Esophagus muscularis mucosa (tissue), 4 donors: Measurements from ENCODE around the gene ZKSCAN1. TPM values are rescaled to one million over a fixed set of nuclear protein-coding genes. Genes with fewer than 3 reads are reported as not detected.
A peak's percentile ranks its signal among the peaks of the same experiment; 100 is the strongest.

Source experiments
- DNase-seq: peaks from one replicate; pipeline ENCODE4 v3.0.0-alpha.2; 2017; ENCODE audit errors: extremely low spot score
- H3K27ac ChIP-seq, 4 donors: fragments of 200-600 bp; sonication (generic); replicated peaks in 1 of 4; 1 replicate in 3 of 4; 2 replicates in 1 of 4; pipeline ENCODE4 v1.5.1; 2016 to 2019; ENCODE audit warnings: mild to moderate bottlenecking in 1 of 4
- H3K27me3 ChIP-seq, 4 donors: fragments of 200-600 bp; sonication (generic); one replicate each; pipeline versions ENCODE4 v1.5.1 to v1.6.0; 2016 to 2019
- H3K36me3 ChIP-seq, 4 donors: fragments of 200-600 bp; sonication (generic); one replicate each; pipeline ENCODE4 v1.5.1; 2016 to 2019
- H3K4me1 ChIP-seq, 4 donors: fragments of 200-600 bp; sonication (generic); one replicate each; pipeline ENCODE4 v1.5.1; 2016 to 2019
- H3K4me3 ChIP-seq, 4 donors: fragments of 200-600 bp; sonication (generic); 1 replicate in 2 of 4; 2 replicates in 2 of 4; pipeline ENCODE4 v1.5.1; 2016 to 2019; ENCODE audit warnings: mild to moderate bottlenecking in 4 of 4, moderate library complexity in 1 of 4
- H3K9me3 ChIP-seq, 4 donors: fragments of 200-600 bp; sonication (generic); 1 replicate in 3 of 4; 2 replicates in 1 of 4; pipeline ENCODE4 v1.5.1; 2016 to 2019
- EP300 ChIP-seq: sonication (generic); formaldehyde crosslinking; IDR thresholded peaks from one replicate; pipeline ENCODE4 v1.6.1; 2017; ENCODE audit warnings: antibody characterized with exemption
- POLR2A ChIP-seq: fragments of 450-650 bp; IDR thresholded peaks from one replicate; pipeline ENCODE4 v1.6.1; 2017; ENCODE audit warnings: antibody characterized with exemption, moderate library complexity, mild to moderate bottlenecking, low read depth
- POLR2AphosphoS5 ChIP-seq, 2 donors: sonication (generic); formaldehyde crosslinking; IDR thresholded peaks; one replicate each; pipeline ENCODE4 v1.6.1; 2017; ENCODE audit warnings: antibody characterized with exemption in 2 of 2
- WGBS: methylation state at CpG from one replicate; pipeline ENCODE4 v1.1.5; 2018; 5-methylcytosine and 5-hydroxymethylcytosine counted together
- intact Hi-C: fragments of 100-400 bp; cut with DNase I; formaldehyde crosslinking; loops from one replicate; pipeline ENCODE4 v1.15.1; 2023
- total RNA-seq, 4 donors: library from RNA; depleted of rRNA; stranded (reverse); fragments of >200 nt; gene quantifications; one replicate each; pipeline versions ENCODE4 v1.1.0 to v1.2.1, GENCODE V29; 2016
- TF ChIP-seq, protein P1 (sequence below), 3 experiments: fragments of 200-600 bp in 2 of 3; fragments of 450-650 bp in 1 of 3; sonication (generic) in 2 of 3; IDR thresholded peaks; one replicate each; pipeline ENCODE4 v1.5.1; 2017 to 2019; ENCODE audit warnings: antibody characterized with exemption in 3 of 3, mild to moderate bottlenecking in 2 of 3, moderate library complexity in 1 of 3

Gene ZKSCAN1
- total RNA-seq, 4 donors from 2014 or later, result 22.7 to 27.0 (median 24.0) TPM

DNA sequence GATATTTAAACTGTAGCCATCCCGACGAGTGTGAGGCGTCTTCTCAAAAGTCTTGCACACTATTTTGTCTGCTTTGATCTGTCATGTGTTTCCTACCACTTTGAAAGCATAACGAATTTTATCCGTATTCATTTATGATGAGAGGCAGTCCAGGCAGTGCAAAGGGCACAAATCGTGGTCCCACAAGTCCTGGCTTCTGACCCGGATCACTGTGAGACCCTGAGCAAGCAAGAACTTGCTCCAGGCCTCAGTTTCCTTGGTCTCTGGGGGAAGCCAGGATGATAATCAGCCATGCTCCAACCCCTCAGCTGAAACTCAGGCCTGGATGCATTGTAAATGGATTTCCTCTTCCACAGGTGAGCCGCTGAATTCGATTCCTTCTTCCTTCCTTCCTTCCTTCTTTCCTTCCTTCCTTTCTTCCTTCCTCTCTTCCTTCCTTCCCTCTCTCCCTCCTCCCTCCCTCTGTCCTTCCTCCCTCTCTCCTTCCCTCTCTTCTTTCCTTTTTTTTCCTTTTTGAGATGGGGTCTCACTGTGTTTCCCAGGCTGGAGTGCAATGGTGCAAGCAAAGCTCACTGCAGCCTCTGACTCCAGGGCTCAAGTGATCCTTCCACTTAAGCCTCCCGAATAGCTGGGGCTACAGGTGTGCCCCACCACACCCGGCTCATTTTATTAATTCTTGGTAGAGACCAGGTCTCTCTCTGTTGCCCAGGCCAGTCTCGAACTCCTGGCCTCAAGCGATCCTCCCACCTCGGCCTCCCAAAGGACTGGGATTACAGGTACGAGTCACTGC is 18.4 kb upstream of the ZKSCAN1 start:
- TF ChIP-seq EP300 (no peak), POLR2AphosphoS5 (IDR thresholded peaks at IDR 0.05) (no peak), POLR2A (no peak)
- TF ChIP-seq, protein P1, sequence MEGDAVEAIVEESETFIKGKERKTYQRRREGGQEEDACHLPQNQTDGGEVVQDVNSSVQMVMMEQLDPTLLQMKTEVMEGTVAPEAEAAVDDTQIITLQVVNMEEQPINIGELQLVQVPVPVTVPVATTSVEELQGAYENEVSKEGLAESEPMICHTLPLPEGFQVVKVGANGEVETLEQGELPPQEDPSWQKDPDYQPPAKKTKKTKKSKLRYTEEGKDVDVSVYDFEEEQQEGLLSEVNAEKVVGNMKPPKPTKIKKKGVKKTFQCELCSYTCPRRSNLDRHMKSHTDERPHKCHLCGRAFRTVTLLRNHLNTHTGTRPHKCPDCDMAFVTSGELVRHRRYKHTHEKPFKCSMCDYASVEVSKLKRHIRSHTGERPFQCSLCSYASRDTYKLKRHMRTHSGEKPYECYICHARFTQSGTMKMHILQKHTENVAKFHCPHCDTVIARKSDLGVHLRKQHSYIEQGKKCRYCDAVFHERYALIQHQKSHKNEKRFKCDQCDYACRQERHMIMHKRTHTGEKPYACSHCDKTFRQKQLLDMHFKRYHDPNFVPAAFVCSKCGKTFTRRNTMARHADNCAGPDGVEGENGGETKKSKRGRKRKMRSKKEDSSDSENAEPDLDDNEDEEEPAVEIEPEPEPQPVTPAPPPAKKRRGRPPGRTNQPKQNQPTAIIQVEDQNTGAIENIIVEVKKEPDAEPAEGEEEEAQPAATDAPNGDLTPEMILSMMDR (IDR thresholded peaks at IDR 0.05), result no peak
- H3K4me3 ChIP-seq, result peak overlapping the region; percentile 56 to 63 (median 58)
- DNase-seq, result no peak
- intact Hi-C loops, result loop anchor here (5.0 to 10.0 kb wide), 2 partner anchors 50 to 88 kb away; partner anchors contain the start of genes COPS6, ZNF3 and ZSCAN21
- peaks cover 12 to 25% (median 23%) of the 10 kb centered on the region in 4 donors for H3K4me1 ChIP-seq
- no peaks in the 10 kb centered on the region for H3K9me3 ChIP-seq
- H3K27ac ChIP-seq, result peak overlapping the region; percentile 61 to 79 (median 71)
- WGBS, result 69% methylated on average over 14 of the region's 15 CpGs
- H3K27me3 ChIP-seq, result no peaks in the 10 kb centered on the region
- no peaks in the 10 kb centered on the region for H3K36me3 ChIP-seq

DNA sequence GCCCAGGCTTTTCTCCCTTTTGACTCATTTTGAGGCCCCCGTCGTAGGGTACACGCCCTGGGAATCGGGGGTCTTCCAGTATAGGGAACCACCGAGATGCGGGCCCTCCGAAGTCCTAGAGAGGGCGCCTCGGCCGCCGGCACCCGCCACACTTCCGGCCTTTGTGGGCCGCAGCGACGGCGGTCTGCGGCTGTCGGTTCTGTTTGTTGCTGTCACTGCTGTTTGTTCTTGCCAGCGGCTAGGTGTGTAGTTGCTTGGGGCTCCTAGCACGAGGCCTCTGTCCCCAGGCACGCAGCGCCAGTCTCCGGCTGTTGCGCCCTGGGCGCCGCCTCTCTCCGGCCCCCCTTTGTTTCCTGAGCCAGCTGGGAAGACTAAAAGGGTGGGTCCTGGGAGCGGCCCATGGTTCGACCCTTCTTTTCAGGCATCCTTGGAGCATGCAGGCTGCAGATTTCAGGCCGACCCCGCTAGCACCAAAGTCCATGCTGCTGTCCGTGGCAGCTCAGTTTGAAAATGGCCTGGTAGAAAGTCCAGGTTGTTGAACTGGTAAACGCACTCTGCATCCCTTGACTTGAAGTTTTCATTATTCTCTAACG is 17.8 kb upstream of the ZKSCAN1 start:
- WGBS, result 10% methylated on average over 19 of the region's 35 CpGs
- TF ChIP-seq POLR2AphosphoS5 (IDR thresholded peaks at IDR 0.05) (peak; percentile 31 to 72), EP300 (no peak), POLR2A (no peak)
- TF ChIP-seq, protein P1 (IDR thresholded peaks at IDR 0.05), result peak; percentile 20 to 60 (median 29)
- no peaks in the 10 kb centered on the region for H3K36me3 ChIP-seq
- no peaks in the 10 kb centered on the region for H3K9me3 ChIP-seq
- no peaks in the 10 kb centered on the region for H3K27me3 ChIP-seq
- peak overlapping the region; percentile 61 to 79 (median 71) for H3K27ac ChIP-seq
- DNase-seq, result no peak
- peaks cover 11 to 25% (median 23%) of the 10 kb centered on the region in 4 donors for H3K4me1 ChIP-seq
- peak overlapping the region; percentile 56 to 63 (median 58) for H3K4me3 ChIP-seq
- intact Hi-C loops, result loop anchor here (5.0 to 10.0 kb wide), 2 partner anchors 50 to 87 kb away; partner anchors contain the start of genes COPS6, ZNF3 and ZSCAN21

DNA sequence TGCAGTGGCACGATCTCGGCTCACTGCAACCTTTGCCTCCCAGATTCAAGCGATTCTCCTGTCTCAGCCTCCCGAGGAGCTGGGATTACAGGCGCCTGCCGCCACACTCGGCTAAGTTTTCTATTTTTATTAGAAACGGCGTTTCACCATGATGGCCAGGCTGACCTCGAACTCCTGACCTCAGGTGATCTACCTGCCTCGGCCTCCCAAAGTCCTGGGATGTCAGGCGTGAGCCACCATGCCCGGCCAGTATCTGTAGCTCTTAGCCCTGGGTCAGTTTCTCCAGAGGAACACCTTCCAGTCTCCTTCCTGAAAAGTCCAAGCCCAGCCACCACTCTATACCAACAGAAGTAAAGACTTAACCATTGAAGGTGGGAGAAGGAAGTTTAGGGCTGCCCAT is 15.2 kb upstream of the ZKSCAN1 start:
- H3K4me1 ChIP-seq, result peaks cover 5 to 15% (median 13%) of the 10 kb centered on the region in 4 donors
- H3K36me3 ChIP-seq, result no peaks in the 10 kb centered on the region
- intact Hi-C loops, result no loop called here
- 90% methylated on average over 13 of the region's 13 CpGs for WGBS
- no peak for DNase-seq
- H3K27me3 ChIP-seq, result no peaks in the 10 kb centered on the region
- no peak overlapping the region for H3K4me3 ChIP-seq
- no peak for TF ChIP-seq EP300
- TF ChIP-seq POLR2AphosphoS5 (IDR thresholded peaks at IDR 0.05), result no peak
- TF ChIP-seq, protein P1 (IDR thresholded peaks at IDR 0.05), result no peak
- no peak for TF ChIP-seq POLR2A
- H3K9me3 ChIP-seq, result no peaks in the 10 kb centered on the region
- no peak overlapping the region for H3K27ac ChIP-seq

DNA sequence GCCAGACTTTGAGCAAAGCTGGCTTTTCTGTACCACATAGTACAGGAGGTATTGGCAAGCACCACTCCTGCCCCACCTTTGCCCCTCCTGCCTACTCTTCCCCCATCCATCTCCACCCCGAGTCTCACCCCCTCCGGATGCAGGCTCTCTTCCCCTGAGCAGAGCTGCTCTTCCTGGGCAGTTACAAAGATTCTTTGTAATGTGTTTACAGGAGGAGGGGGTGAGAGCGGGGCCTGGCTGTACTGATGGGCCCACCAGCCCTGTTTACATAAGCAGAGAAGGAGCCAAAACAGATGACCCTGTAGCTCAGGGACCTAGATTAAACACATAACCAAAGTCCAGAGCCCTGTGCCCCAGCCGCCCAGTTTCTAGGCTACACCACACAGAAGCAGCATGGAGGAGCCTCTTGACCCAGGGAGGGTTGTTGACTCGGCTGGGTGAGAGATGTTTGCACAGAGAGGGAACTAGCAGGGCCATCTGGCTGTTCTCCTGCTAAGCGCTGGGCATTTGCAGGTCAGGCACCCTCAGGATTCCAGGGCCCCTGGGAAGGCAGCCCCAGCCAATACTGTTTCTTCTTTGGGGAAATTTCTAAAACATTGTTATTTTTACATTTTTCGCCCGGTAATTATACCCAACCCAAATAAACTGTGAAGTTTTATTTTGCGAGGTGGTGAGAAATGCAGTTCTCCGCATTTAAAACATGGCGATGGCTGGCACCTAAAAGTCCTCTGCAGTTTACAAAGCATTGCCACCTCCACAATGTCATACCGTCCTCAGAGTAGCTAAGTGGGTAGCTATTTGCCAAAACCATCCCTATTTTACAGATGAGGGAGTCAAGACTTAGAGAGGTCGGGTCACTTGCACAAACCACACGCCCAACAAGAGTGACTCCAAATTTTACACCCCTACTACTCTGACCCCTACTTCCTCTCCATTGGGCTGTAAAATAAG is 11.4 kb upstream of the ZKSCAN1 start:
- H3K4me1 ChIP-seq, result no peaks in the 10 kb centered on the region
- no peaks in the 10 kb centered on the region for H3K9me3 ChIP-seq
- no peaks in the 10 kb centered on the region for H3K27me3 ChIP-seq
- H3K4me3 ChIP-seq, result no peak overlapping the region
- DNase-seq, result no peak
- H3K36me3 ChIP-seq, result no peaks in the 10 kb centered on the region
- no peak overlapping the region for H3K27ac ChIP-seq
- no peak for TF ChIP-seq EP300
- 60% methylated on average over 12 of the region's 14 CpGs for WGBS
- intact Hi-C loops, result no loop called here
